ENCODE data around the gene RBM28.

GRCh38 chr7:128381161-128381821, 37.6 kb upstream of the RBM28 start:
- no peak for TF ChIP-seq MAX (IDR thresholded peaks at IDR 0.05)
- peak; percentile 48 for TF ChIP-seq CTCF (IDR thresholded peaks at IDR 0.05)
- no peak for TF ChIP-seq NR3C1 (IDR thresholded peaks at IDR 0.05)
- no peak for TF ChIP-seq ESRRA (IDR thresholded peaks at IDR 0.05; ENCODE audit: borderline replicate concordance, low read length)
- no peak for TF ChIP-seq E2F6 (IDR thresholded peaks at IDR 0.05; ENCODE audit: borderline replicate concordance, low read depth)
- no peak for TF ChIP-seq MYC (IDR thresholded peaks at IDR 0.05; ENCODE audit: borderline replicate concordance, low read length)
- no peak for TF ChIP-seq ZC3H11A (IDR thresholded peaks at IDR 0.05)
- TF ChIP-seq CHD2 (IDR thresholded peaks at IDR 0.05; ENCODE audit: low read length, partially characterized antibody), result no peak
- no peak for TF ChIP-seq USF2 (IDR thresholded peaks at IDR 0.05)
- TF ChIP-seq JUN (IDR thresholded peaks at IDR 0.05), result no peak

All from A549 (cell line).